K562 (cell line): ENCODE data around the gene ARPC1A. TPM values are rescaled to one million over a fixed set of nuclear protein-coding genes. Genes with fewer than 3 reads are reported as not detected.
A peak's percentile ranks its signal among the peaks of the same experiment; 100 is the strongest.

Source experiments
- ADNP ChIP-seq: fragments of 200-800 bp; sonication (Bioruptor generic); IDR thresholded peaks from 2 replicates; pipeline ENCODE4 v1.6.1; 2016; ENCODE audit warnings: missing genetic modification characterization, missing compliant biosample characterization
- BMI1 ChIP-seq: fragments of 150-350 bp; IDR thresholded peaks from 2 replicates; pipeline ENCODE4 v1.6.1; 2014; ENCODE audit warnings: low read length
- CBX8 ChIP-seq: fragments of 200-600 bp; sonication (generic); IDR thresholded peaks from 2 replicates; pipeline ENCODE4 v1.6.1; 2012; ENCODE audit warnings: borderline replicate concordance, mixed run types, low read depth, mild to moderate bottlenecking, moderate library complexity, mixed read lengths, low read length, control low read depth, inconsistent platforms; ENCODE audit not compliant: poor library complexity, severe bottlenecking; ENCODE audit errors: extremely low read depth
- CHD1 ChIP-seq: fragments of 200-600 bp; sonication (generic); IDR thresholded peaks from one replicate; pipeline ENCODE4 v1.6.1; 2012; ENCODE audit warnings: mild to moderate bottlenecking, moderate library complexity, low read length, inconsistent platforms
- CHD2 ChIP-seq: IDR thresholded peaks from 2 replicates; pipeline ENCODE4 v1.6.1; 2011; ENCODE audit warnings: low read depth, low read length
- DEAF1 ChIP-seq: fragments of 450-650 bp; formaldehyde crosslinking; IDR thresholded peaks from 2 replicates; pipeline ENCODE4 v1.4.0; 2020; ENCODE audit warnings: mild to moderate bottlenecking, moderate library complexity
- EWSR1 ChIP-seq: fragments of 450-650 bp; IDR thresholded peaks from 2 replicates; pipeline ENCODE4 v1.6.1; 2018; ENCODE audit warnings: borderline replicate concordance, mild to moderate bottlenecking, low read depth, moderate library complexity; ENCODE audit not compliant: partially characterized antibody
- HMBOX1 ChIP-seq: sonication (generic); IDR thresholded peaks from 2 replicates; pipeline ENCODE4 v1.6.1; 2016
- IRF1 ChIP-seq: sonication (generic); formaldehyde crosslinking; IDR thresholded peaks from 2 replicates; pipeline ENCODE4 v1.8.0; 2022; ENCODE audit warnings: missing genetic modification reagents, mild to moderate bottlenecking, borderline replicate concordance
- MBD1 ChIP-seq: fragments of 250-450 bp; sonication (Bioruptor Pico); IDR thresholded peaks from 2 replicates; pipeline ENCODE4 v1.8.0; 2022; ENCODE audit warnings: inconsistent platforms
- MEF2D ChIP-seq: conservative IDR thresholded peaks from 2 replicates; pipeline ENCODE4 v1.6.1; 2016; ENCODE audit warnings: low read depth, missing genetic modification characterization, missing compliant biosample characterization
- MLLT1 ChIP-seq, 2 experiments: fragments of 450-650 bp; IDR thresholded peaks; 2 replicates each; pipeline ENCODE4 v1.6.1; 2016
- TCFL5 ChIP-seq: fragments of 250-450 bp; sonication (Bioruptor Pico); conservative IDR thresholded peaks from 2 replicates; pipeline ENCODE4 v1.6.1; 2021; ENCODE audit warnings: mild to moderate bottlenecking, moderate library complexity, matching md5 sums
- TEAD2 ChIP-seq: fragments of 450-650 bp; IDR thresholded peaks from 2 replicates; pipeline ENCODE4 v1.6.1; 2016; ENCODE audit warnings: missing genetic modification characterization, control low read depth, missing compliant biosample characterization
- ZFP30 ChIP-seq: fragments of 250-450 bp; sonication (Bioruptor Pico); IDR thresholded peaks from 2 replicates; pipeline ENCODE4 v1.8.0; 2022; ENCODE audit warnings: moderate library complexity, mild to moderate bottlenecking, inconsistent platforms, borderline replicate concordance
- ZNF239 ChIP-seq: fragments of 250-450 bp; sonication (Bioruptor Pico); IDR thresholded peaks from 2 replicates; pipeline ENCODE4 v1.4.0; 2020; ENCODE audit warnings: mild to moderate bottlenecking
- ZNF586 ChIP-seq: fragments of 450-650 bp; formaldehyde crosslinking; conservative IDR thresholded peaks from 2 replicates; pipeline ENCODE4 v1.4.0; 2020; ENCODE audit warnings: mild to moderate bottlenecking, moderate library complexity
- polyA plus RNA-seq, 8 experiments: library from polyadenylated mRNA; depleted of rRNA in 4 of 8; stranded (reverse) in 5 of 8; unstranded in 3 of 8; fragments of >200 nt; fragmentation: Nextera tagmentation in 2 of 8; fragmentation: Illumina TruSeq in 1 of 8; extraction: Ambion mirVana in 2 of 8; extraction: Trizol in 1 of 8; gene quantifications; 2 replicates each; pipeline versions ENCODE4 v1.2.1 to v1.2.3, GENCODE V29; 2011 to 2014; ENCODE audit warnings: inconsistent platforms in 1 of 8, missing spikeins in 1 of 8
- total RNA-seq, 7 experiments: library from RNA; depleted of rRNA in 6 of 7; stranded (reverse); fragments of >200 nt in 6 of 7; fragmentation: Illumina TruSeq in 2 of 7; extraction: Trizol in 2 of 7; gene quantifications; 2 replicates each; pipeline versions ENCODE4 v1.2.1 to v1.2.3, GENCODE V29; 2011 to 2021; ENCODE audit warnings: low replicate concordance in 1 of 7

Gene ARPC1A
- total and polyA plus RNA-seq, 9 of the 15 experiments (the other 6 are each of a cell fraction or from before 2014, with no cell fraction given), result 39.5 to 151 (median 86.1) TPM

- TF ChIP-seq CBX8, result no peak
- TF ChIP-seq TEAD2, result no peak
- no peak for TF ChIP-seq ZFP30
- no peak for TF ChIP-seq CHD1
- peak; percentile 54; the same call in 1 of the 2 replicates for TF ChIP-seq HMBOX1
- no peak for TF ChIP-seq CHD2
- TF ChIP-seq BMI1, result no peak
- TF ChIP-seq TCFL5 (CRISPR knock-in tag), result no peak
- TF ChIP-seq IRF1 (CRISPR knock-in tag), result no peak
- TF ChIP-seq DEAF1 (CRISPR knock-in tag), result no peak
- TF ChIP-seq ZNF239 (CRISPR knock-in tag), result no peak
- TF ChIP-seq MBD1 (CRISPR knock-in tag), result no peak
- TF ChIP-seq ADNP (tag), result no peak
- TF ChIP-seq ZNF586 (CRISPR knock-in tag), result no peak
- TF ChIP-seq EWSR1, result no peak
- TF ChIP-seq MLLT1 (IDR thresholded peaks at IDR 0.05), result no peak
- TF ChIP-seq MEF2D, result no peak
Measured at GRCh38 chr7:99380032-99380822, 54.5 kb downstream of the ARPC1A start (continued).
